ENCODE data around the gene ARL5A. TPM values are rescaled to one million over a fixed set of nuclear protein-coding genes. Genes with fewer than 3 reads are reported as not detected.

The ARL5A gene
- polyA plus RNA-seq, 3 donors: 21.3 to 85.8 (median 74.5) TPM

DNA sequence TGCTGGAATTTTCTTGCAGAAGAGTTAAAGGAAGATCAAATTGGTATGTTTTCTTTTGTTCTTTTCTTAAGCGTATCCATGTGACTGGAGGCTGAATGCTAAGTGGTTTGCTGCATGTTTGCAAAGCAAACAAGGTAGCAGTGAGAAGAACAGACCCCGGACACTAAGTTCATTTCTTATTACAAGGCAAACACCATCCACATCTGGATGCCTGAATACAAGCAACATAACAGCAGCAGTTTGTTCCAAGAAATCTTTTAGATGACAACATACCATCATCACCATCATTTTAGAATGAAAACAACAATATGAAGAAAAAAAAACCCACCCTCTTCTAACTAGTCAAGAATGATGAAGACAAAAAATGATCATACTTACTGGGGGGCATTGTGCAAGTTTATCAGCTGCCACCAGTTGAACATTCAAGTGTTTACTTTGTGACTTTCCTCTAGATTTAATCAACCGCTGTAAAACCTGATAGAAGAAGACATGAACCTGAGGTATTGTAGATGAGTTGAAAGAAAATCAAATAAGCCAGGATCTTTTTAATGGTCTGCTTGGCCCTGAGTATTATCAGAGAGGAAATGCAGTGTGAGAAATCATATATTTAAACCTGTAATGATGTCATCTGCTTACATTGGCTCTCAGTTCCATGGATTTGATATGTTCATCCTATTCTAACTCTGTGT is 25.0 kb upstream of the ARL5A start:
- WGBS (ENCODE audit: insufficient coverage): no CpG with 5 or more reads among the region's 3 CpGs
- TF ChIP-seq CTCF (IDR thresholded peaks at IDR 0.05): no peak
- peaks cover 0 to 2% of the 10 kb centered on the region in 2 donors for H3K36me3 Mint-ChIP-seq
- Histone ChIP-seq H2AFZ (ENCODE audit: insufficient read depth, low read depth, low read length, poor library complexity, severe bottlenecking) (no peak overlapping the region), H3K79me2 (ENCODE audit: insufficient read depth, low read length) (no peaks in the 10 kb centered on the region), H3K4me2 (replicated peaks; ENCODE audit: extremely low read depth, low read length, poor library complexity, severe bottlenecking) (no peak overlapping the region), H3K4me1 (ENCODE audit: control insufficient read depth in 1 of 2, insufficient read depth in 2 of 2, low read length in 2 of 2) (no peaks in the 10 kb centered on the region), H3K27me3 (ENCODE audit: control insufficient read depth in 2 of 2, insufficient read depth in 2 of 2, low read length in 2 of 2) (no peaks in the 10 kb centered on the region), H3K9me3 (replicated peaks in 1 of 2; ENCODE audit: control insufficient read depth in 1 of 2, insufficient read depth in 1 of 2, low read length in 2 of 2) (no peaks in the 10 kb centered on the region), H3K4me3 (replicated peaks in 1 of 3; ENCODE audit: low read depth in 2 of 3, low read length in 3 of 3) (no peak overlapping the region), H4K20me1 (ENCODE audit: insufficient read depth, low read length) (no peaks in the 10 kb centered on the region), H3K9ac (ENCODE audit: insufficient read depth, low read length, poor library complexity, severe bottlenecking) (no peak overlapping the region), H3K36me3 (replicated peaks in 1 of 2; ENCODE audit: control insufficient read depth in 1 of 2, insufficient read depth in 2 of 2, low read length in 2 of 2) (no peaks in the 10 kb centered on the region), H3K27ac (ENCODE audit: low read depth in 1 of 2, low read length in 2 of 2) (no peak overlapping the region)
- DNase-seq: no peak
- no peaks in the 10 kb centered on the region for H3K27me3 Mint-ChIP-seq (ENCODE audit: low read depth in 3 of 3)
- no peak overlapping the region for H3K4me3 Mint-ChIP-seq
- H3K27ac Mint-ChIP-seq: no peak overlapping the region
- intact Hi-C loops (cut with micrococcal nuclease): no loop called here
- no peaks in the 10 kb centered on the region for H3K4me1 Mint-ChIP-seq
- no peaks in the 10 kb centered on the region for H3K9me3 Mint-ChIP-seq

GRCh38 chr2:151852260-151853069 is 24.2 kb upstream of the ARL5A start:
- H3K27ac ChIP-seq (ENCODE audit: low read depth in 1 of 2, low read length in 2 of 2): no peak overlapping the region
- H3K9me3 Mint-ChIP-seq: no peaks in the 10 kb centered on the region
- no peaks in the 10 kb centered on the region for H3K79me2 ChIP-seq (ENCODE audit: insufficient read depth, low read length)
- no peaks in the 10 kb centered on the region for H3K36me3 ChIP-seq (replicated peaks in 1 of 2; ENCODE audit: control insufficient read depth in 1 of 2, insufficient read depth in 2 of 2, low read length in 2 of 2)
- no peaks in the 10 kb centered on the region for H3K27me3 Mint-ChIP-seq (ENCODE audit: low read depth in 3 of 3)
- no peak overlapping the region for H3K4me2 ChIP-seq (replicated peaks; ENCODE audit: extremely low read depth, low read length, poor library complexity, severe bottlenecking)
- WGBS (ENCODE audit: insufficient coverage): 100% methylated on average over 2 of the region's 6 CpGs
- no peaks in the 10 kb centered on the region for H3K4me1 Mint-ChIP-seq
- no peak overlapping the region for H3K9ac ChIP-seq (ENCODE audit: insufficient read depth, low read length, poor library complexity, severe bottlenecking)
- H4K20me1 ChIP-seq (ENCODE audit: insufficient read depth, low read length): no peaks in the 10 kb centered on the region
- H2AFZ ChIP-seq (ENCODE audit: insufficient read depth, low read depth, low read length, poor library complexity, severe bottlenecking): no peak overlapping the region
- intact Hi-C loops (cut with micrococcal nuclease): no loop called here
- no peak overlapping the region for H3K27ac Mint-ChIP-seq
- H3K4me3 Mint-ChIP-seq: no peak overlapping the region
- no peaks in the 10 kb centered on the region for H3K27me3 ChIP-seq (ENCODE audit: control insufficient read depth in 2 of 2, insufficient read depth in 2 of 2, low read length in 2 of 2)
- peaks cover 0 to 2% of the 10 kb centered on the region in 2 donors for H3K36me3 Mint-ChIP-seq
- H3K4me3 ChIP-seq (replicated peaks in 1 of 3; ENCODE audit: low read depth in 2 of 3, low read length in 3 of 3): no peak overlapping the region
- H3K9me3 ChIP-seq (replicated peaks in 1 of 2; ENCODE audit: control insufficient read depth in 1 of 2, insufficient read depth in 1 of 2, low read length in 2 of 2): no peaks in the 10 kb centered on the region
- no peak for DNase-seq
- no peak for TF ChIP-seq CTCF (IDR thresholded peaks at IDR 0.05)
- no peaks in the 10 kb centered on the region for H3K4me1 ChIP-seq (ENCODE audit: control insufficient read depth in 1 of 2, insufficient read depth in 2 of 2, low read length in 2 of 2)

Measured in CD14-positive monocyte (primary cell).